Stimulated activated CD8-positive, alpha-beta memory T cell treated with anti-CD3 and anti-CD28 coated beads, Interleukin-4, amount 100 ng/mL, for 48 hours (primary cell): ENCODE results near the gene CARD19.

Experiments used
- DNase-seq: peaks from one replicate; pipeline ENCODE4 v3.0.0-alpha.2; 2020

The CARD19 gene

GRCh38 chr9:93096131-93096802, at the start of gene CARD19:
Gene CARD19 (plus strand): TSS chr9:93096217. CDS start chr9:93096346, 129 bp downstream.
- DNase-seq: peak; percentile 67

GRCh38 chr9:93048566-93049448, 47.2 kb upstream of the CARD19 start:
- no peak for DNase-seq

GRCh38 chr9:93049491-93049890, 46.5 kb upstream of the CARD19 start:
- DNase-seq: no peak

- no peak for DNase-seq
These were observed 45.8 kb upstream of the CARD19 start for GRCh38 chr9:93050231-93050630.

GRCh38 chr9:93051680-93052089, 44.3 kb upstream of the CARD19 start:
- DNase-seq: no peak

GRCh38 chr9:93052791-93053540, 43.1 kb upstream of the CARD19 start:
- no peak for DNase-seq

- no peak for DNase-seq
These were observed 42.2 kb upstream of the CARD19 start for GRCh38 chr9:93053781-93054331.

- no peak for DNase-seq
These were observed 41.0 kb upstream of the CARD19 start for GRCh38 chr9:93054758-93055704.

- DNase-seq: no peak
These were observed 38.8 kb upstream of the CARD19 start for GRCh38 chr9:93057042-93057702.

- no peak for DNase-seq
These were observed 38.2 kb upstream of the CARD19 start for GRCh38 chr9:93057703-93058354.

GRCh38 chr9:93058355-93059010, 37.5 kb upstream of the CARD19 start, which contains the start of gene SUSD3:
Gene SUSD3 (plus strand): TSS chr9:93058701. CDS start chr9:93058743, 42 bp downstream.
- DNase-seq: peak; percentile 78

- DNase-seq: peak; percentile 54
These were observed 36.9 kb upstream of the CARD19 start for GRCh38 chr9:93059011-93059714.

GRCh38 chr9:93059715-93060578, 36.1 kb upstream of the CARD19 start:
- DNase-seq: no peak

GRCh38 chr9:93060746-93061259, 35.2 kb upstream of the CARD19 start:
- no peak for DNase-seq

- no peak for DNase-seq
These were observed 34.7 kb upstream of the CARD19 start for GRCh38 chr9:93061260-93061751.

- DNase-seq: peak; percentile 54
These were observed 33.9 kb upstream of the CARD19 start for GRCh38 chr9:93061791-93062763.
